GM13977 (cell line): ENCODE data around the gene GRIK4.
"Not testable (repeated sequence)": the region's sequence is repeated elsewhere in the genome, so short reads cannot be mapped to it uniquely, and the experiment has no call there.

Experiments used
- DNase-seq: peaks from one replicate; pipeline ENCODE4 v3.0.0; 2012; ENCODE audit warnings: low spot score
- CTCF ChIP-seq: IDR thresholded peaks from 2 replicates; pipeline ENCODE4 v1.5.1; 2012; ENCODE audit warnings: mild to moderate bottlenecking, control low read depth; ENCODE audit not compliant: insufficient read depth; ENCODE audit errors: extremely low read depth, missing control alignments
- in situ Hi-C: fragments of 300-500 bp; cut with MboI; formaldehyde crosslinking; loops from one replicate; pipeline ENCODE4 v1.12.0; 2022; ENCODE audit warnings: low sequenced_read_pairs, low pct_unique_long_range_greater_than_20kb, mixed read lengths, inconsistent platforms; ENCODE audit not compliant: unreplicated experiment

The GRIK4 gene

DNA sequence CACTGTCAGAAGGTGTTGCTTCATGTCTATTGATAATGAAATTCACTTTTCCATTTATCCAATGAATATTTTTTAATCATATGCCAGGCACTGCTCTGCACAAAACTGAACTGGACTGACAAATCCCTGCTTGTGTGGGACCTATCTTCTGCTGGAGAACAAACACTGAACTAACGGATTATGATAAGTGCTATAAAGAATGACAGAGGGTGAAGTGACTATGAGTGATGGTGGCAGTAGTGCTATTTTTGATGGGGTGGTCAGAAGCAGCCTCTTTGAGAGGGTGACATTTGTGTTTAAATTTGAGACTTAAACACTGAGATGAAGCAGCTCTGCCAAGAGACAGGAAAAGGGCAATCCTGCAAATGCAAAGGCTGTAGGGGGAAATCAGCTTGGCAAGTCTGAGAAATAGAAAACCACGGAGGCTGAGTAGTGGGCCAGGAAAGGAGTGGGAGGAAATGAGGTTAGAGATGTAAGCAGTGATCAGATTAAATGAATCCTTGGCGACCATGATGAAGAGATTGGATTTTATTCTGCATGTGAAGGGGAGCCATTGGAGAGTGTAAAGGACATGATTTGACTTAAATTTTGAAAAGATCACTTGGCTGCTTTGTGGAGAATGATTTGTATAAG is 518.4 kb downstream of the GRIK4 start:
- no peak for DNase-seq
- no peak for TF ChIP-seq CTCF
- in situ Hi-C loops: no loop called here

GRCh38 chr11:121031167-121031566 is 519.6 kb downstream of the GRIK4 start:
- TF ChIP-seq CTCF: no peak
- in situ Hi-C loops: no loop called here
- DNase-seq: no peak

GRCh38 chr11:121031648-121032047 is 520.1 kb downstream of the GRIK4 start:
- DNase-seq, in situ Hi-C loops: not testable (repeated sequence)

DNA sequence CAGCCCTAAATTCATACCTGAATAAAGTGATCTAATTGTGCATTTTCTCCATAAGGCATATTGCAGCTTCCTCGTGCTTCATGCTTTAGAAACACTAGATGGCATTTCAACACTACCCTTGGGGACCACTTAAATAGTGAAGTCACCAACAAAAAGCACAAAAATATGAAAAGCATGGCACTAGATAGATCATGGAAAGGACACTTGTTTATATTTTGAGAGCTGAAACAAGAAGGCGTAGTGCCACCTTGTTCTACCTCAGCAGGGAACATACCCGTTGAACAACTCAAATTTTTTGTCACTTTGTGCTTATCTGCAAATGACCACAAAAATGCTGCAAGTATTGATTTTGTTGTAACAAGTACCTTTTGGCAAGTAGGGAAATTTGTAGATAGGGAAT is 521.0 kb downstream of the GRIK4 start:
- TF ChIP-seq CTCF: peak; percentile 25
- in situ Hi-C loops: no loop called here
- no peak for DNase-seq

DNA sequence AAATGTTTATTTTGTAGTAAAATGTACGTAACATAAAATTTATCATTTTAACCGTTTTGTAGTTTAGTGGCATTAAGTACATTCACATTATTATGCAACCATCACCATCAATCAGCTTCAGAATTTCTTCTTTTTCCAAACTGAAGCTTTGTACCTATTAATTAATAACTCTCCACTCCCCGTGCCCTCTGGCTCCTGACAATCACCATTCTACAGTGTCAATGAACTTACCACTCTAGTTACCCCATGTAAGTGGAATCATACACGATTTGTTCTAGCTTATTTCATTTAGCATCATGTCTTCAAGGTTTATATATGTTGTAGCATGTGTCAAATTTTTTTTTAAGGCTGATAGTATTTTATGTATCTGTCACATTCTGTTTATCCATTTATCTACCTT is 522.1 kb downstream of the GRIK4 start:
- no peak for TF ChIP-seq CTCF
- in situ Hi-C loops: no loop called here
- DNase-seq: no peak

GRCh38 chr11:121035169-121035755 is 523.7 kb downstream of the GRIK4 start:
- in situ Hi-C loops: no loop called here

More at GRCh38 chr11:121035169-121035755, 523.7 kb downstream of the GRIK4 start:
- TF ChIP-seq CTCF: no peak
- no peak for DNase-seq
